Ishikawa (cell line): ENCODE measurements around the gene RBBP6.

Experiments
- CEBPB ChIP-seq: IDR thresholded peaks from 2 replicates; pipeline ENCODE4 v1.6.1; 2012
- EGR1 ChIP-seq: IDR thresholded peaks from 2 replicates; pipeline ENCODE4 v1.6.1; 2012
- EP300 ChIP-seq: IDR thresholded peaks from 2 replicates; pipeline ENCODE4 v1.6.1; 2012; ENCODE audit warnings: borderline replicate concordance
- MAX ChIP-seq: IDR thresholded peaks from 2 replicates; pipeline ENCODE4 v1.6.1; 2012
- REST ChIP-seq: IDR thresholded peaks from 2 replicates; pipeline ENCODE4 v1.6.1; 2012; ENCODE audit warnings: low read depth, mild to moderate bottlenecking
- TCF12 ChIP-seq: IDR thresholded peaks from 2 replicates; pipeline ENCODE4 v1.6.1; 2012; ENCODE audit warnings: low read depth

GRCh38 chr16:24573141-24573540 lies 33.8 kb downstream of the RBBP6 start:
- no peak for TF ChIP-seq MAX
- no peak for TF ChIP-seq REST
- TF ChIP-seq CEBPB, result no peak
- no peak for TF ChIP-seq EP300
- no peak for TF ChIP-seq EGR1
- no peak for TF ChIP-seq TCF12
